ENCODE data around the gene CCDC71. TPM values are rescaled to one million over a fixed set of nuclear protein-coding genes. Genes with fewer than 3 reads are reported as not detected.

Gene CCDC71
- total RNA-seq, 1 donor from 2014 or later = 27.4 TPM

DNA sequence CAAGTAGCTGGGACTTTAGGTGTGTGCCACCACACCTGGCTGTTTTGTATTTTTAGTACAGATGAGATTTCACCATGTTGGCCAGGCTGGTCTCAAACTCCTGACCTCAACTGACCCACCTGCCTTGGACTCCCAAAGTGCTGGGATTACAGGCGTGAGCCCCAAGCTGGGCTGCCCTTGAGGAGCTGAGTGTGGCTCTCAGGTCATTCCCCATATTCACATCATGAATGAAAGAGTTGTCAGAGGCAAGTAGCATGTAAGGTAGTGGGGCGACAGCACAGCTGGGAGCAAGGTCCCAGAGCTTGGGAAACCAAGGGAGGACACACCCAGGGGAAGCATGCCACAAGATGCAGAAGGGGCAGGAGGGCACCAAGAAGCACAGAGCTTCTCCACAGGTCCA is 4.9 kb downstream of the CCDC71 start:
- H3K4me1 Mint-ChIP-seq (ENCODE audit: unreplicated experiment) = peaks cover 21% of the 10 kb centered on the region
- TF ChIP-seq, protein P1, sequence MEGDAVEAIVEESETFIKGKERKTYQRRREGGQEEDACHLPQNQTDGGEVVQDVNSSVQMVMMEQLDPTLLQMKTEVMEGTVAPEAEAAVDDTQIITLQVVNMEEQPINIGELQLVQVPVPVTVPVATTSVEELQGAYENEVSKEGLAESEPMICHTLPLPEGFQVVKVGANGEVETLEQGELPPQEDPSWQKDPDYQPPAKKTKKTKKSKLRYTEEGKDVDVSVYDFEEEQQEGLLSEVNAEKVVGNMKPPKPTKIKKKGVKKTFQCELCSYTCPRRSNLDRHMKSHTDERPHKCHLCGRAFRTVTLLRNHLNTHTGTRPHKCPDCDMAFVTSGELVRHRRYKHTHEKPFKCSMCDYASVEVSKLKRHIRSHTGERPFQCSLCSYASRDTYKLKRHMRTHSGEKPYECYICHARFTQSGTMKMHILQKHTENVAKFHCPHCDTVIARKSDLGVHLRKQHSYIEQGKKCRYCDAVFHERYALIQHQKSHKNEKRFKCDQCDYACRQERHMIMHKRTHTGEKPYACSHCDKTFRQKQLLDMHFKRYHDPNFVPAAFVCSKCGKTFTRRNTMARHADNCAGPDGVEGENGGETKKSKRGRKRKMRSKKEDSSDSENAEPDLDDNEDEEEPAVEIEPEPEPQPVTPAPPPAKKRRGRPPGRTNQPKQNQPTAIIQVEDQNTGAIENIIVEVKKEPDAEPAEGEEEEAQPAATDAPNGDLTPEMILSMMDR (conservative IDR thresholded peaks at IDR 0.05) = no peak
- peaks cover 4% of the 10 kb centered on the region for H3K36me3 Mint-ChIP-seq
- H3K27ac Mint-ChIP-seq = no peak overlapping the region
- H3K27me3 Mint-ChIP-seq = no peaks in the 10 kb centered on the region
- H3K9me3 Mint-ChIP-seq = no peaks in the 10 kb centered on the region
- no peak for DNase-seq (ENCODE audit: extremely low spot score, unreplicated experiment)
- H3K4me3 Mint-ChIP-seq = no peak overlapping the region

DNA sequence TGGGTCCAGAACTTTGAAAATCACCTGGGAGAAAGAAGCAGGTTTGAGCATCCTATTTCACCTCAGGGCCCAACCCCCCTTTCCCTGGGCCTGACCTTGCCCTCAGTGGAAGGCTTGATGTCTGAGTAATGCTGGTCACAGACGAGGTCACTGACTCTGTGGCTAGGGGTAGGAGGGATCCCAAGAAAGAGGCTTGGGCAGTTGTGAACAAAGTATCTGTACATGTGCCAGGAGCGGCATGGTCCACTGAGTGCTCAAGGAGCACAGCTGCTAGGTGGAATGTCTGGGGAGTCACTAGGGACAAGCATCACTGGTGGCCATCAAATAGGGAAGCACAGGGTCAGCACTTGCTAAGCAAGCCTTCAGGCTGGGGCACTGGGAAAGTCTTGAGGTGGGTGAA is 7.3 kb downstream of the CCDC71 start:
- peaks cover 5% of the 10 kb centered on the region for H3K4me1 Mint-ChIP-seq (ENCODE audit: unreplicated experiment)
- DNase-seq (ENCODE audit: extremely low spot score, unreplicated experiment) = no peak
- H3K4me3 Mint-ChIP-seq = no peak overlapping the region
- TF ChIP-seq, protein P1 (conservative IDR thresholded peaks at IDR 0.05) = no peak
- no peaks in the 10 kb centered on the region for H3K9me3 Mint-ChIP-seq
- no peaks in the 10 kb centered on the region for H3K27me3 Mint-ChIP-seq
- H3K27ac Mint-ChIP-seq = no peak overlapping the region
- H3K36me3 Mint-ChIP-seq = no peaks in the 10 kb centered on the region

GRCh38 chr3:49158103-49158709 is 7.9 kb downstream of the CCDC71 start:
- Mint-ChIP-seq H3K9me3 (no peaks in the 10 kb centered on the region), H3K4me1 (ENCODE audit: unreplicated experiment) (peaks cover 5% of the 10 kb centered on the region), H3K27ac (no peak overlapping the region), H3K27me3 (no peaks in the 10 kb centered on the region), H3K4me3 (no peak overlapping the region), H3K36me3 (no peaks in the 10 kb centered on the region)
- DNase-seq (ENCODE audit: extremely low spot score, unreplicated experiment) = no peak
- TF ChIP-seq, protein P1 (conservative IDR thresholded peaks at IDR 0.05) = peak; percentile 56

DNA sequence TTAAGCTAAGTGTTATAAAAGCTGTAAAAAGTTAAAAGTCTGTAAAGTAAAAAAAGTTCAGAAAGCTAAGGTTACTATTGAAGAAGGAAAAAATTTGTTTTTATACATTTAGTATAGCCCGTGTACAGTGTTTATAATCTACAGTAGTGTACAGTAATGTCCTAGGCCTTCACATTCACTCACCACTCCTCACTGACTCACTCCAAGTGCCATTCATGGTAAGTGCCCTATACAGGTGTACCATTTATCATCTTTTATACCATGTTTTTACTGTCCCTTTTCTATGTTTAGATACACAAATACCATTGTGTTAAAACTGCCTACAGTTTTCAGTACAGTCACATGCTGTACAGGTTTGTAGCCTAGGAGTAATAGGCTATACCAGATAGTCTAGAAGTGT is 8.8 kb downstream of the CCDC71 start:
- H3K9me3 Mint-ChIP-seq = no peaks in the 10 kb centered on the region
- no peak overlapping the region for H3K27ac Mint-ChIP-seq
- TF ChIP-seq, protein P1 (conservative IDR thresholded peaks at IDR 0.05) = no peak
- peaks cover 5% of the 10 kb centered on the region for H3K4me1 Mint-ChIP-seq (ENCODE audit: unreplicated experiment)
- no peaks in the 10 kb centered on the region for H3K36me3 Mint-ChIP-seq
- DNase-seq (ENCODE audit: extremely low spot score, unreplicated experiment) = no peak
- H3K27me3 Mint-ChIP-seq = no peaks in the 10 kb centered on the region
- no peak overlapping the region for H3K4me3 Mint-ChIP-seq

GRCh38 chr3:49153349-49153912 is 12.7 kb downstream of the CCDC71 start:
- H3K9me3 Mint-ChIP-seq = no peaks in the 10 kb centered on the region
- no peaks in the 10 kb centered on the region for H3K27me3 Mint-ChIP-seq
- H3K4me3 Mint-ChIP-seq = no peak overlapping the region
- H3K36me3 Mint-ChIP-seq = no peaks in the 10 kb centered on the region
- TF ChIP-seq, protein P1 (conservative IDR thresholded peaks at IDR 0.05) = no peak
- H3K4me1 Mint-ChIP-seq (ENCODE audit: unreplicated experiment) = peaks cover 5% of the 10 kb centered on the region
- H3K27ac Mint-ChIP-seq = no peak overlapping the region
- no peak for DNase-seq (ENCODE audit: extremely low spot score, unreplicated experiment)

Data from type B pancreatic cell (in vitro differentiated cells).